ENCODE data around the gene PTK7. TPM values are rescaled to one million over a fixed set of nuclear protein-coding genes. Genes with fewer than 3 reads are reported as not detected.
A peak's percentile ranks its signal among the peaks of the same experiment; 100 is the strongest.

Gene PTK7
- total RNA-seq, 2 experiments from 2014 or later, result 3.3 to 3.9 TPM

- Mint-ChIP-seq H3K27me3 (no peaks in the 10 kb centered on the region), H3K9me3 (no peaks in the 10 kb centered on the region), H3K4me3 (no peak overlapping the region), H3K27ac (no peak overlapping the region), H3K4me1 (peaks cover under 1% of the 10 kb centered on the region), H3K36me3 (peaks cover 5% of the 10 kb centered on the region)
- DNase-seq, result no peak
Measured at GRCh38 chr6:43045371-43045930, 30.7 kb upstream of the PTK7 start.

DNA sequence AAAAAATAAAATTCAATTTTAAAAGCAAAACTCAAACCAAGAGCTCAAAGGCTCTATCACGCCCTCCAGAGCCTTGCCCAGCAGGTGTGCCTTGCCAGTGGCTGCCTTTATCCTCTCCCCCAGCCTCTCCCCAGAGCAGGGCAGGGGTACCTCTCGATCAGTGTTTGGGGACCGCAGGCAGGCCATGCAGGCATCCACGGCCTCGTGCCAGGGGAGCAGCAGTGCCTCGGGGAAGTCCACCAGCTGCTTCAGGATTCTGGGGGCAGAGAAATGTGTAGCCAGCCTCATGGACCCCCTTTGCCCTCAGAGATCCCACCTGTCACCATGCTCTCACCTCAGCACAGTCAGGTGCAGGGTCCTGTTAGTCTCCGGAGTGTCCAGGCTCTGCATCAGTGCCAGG is 28.1 kb upstream of the PTK7 start:
- peaks cover 4% of the 10 kb centered on the region for H3K36me3 Mint-ChIP-seq
- H3K4me3 Mint-ChIP-seq, result no peak overlapping the region
- H3K9me3 Mint-ChIP-seq, result no peaks in the 10 kb centered on the region
- no peak for DNase-seq
- H3K4me1 Mint-ChIP-seq, result peaks cover 20% of the 10 kb centered on the region
- H3K27ac Mint-ChIP-seq, result no peak overlapping the region
- H3K27me3 Mint-ChIP-seq, result no peaks in the 10 kb centered on the region

- no peaks in the 10 kb centered on the region for H3K27me3 Mint-ChIP-seq
- H3K4me3 Mint-ChIP-seq, result no peak overlapping the region
- H3K4me1 Mint-ChIP-seq, result peaks cover 28% of the 10 kb centered on the region
- no peaks in the 10 kb centered on the region for H3K9me3 Mint-ChIP-seq
- no peak for DNase-seq
- H3K36me3 Mint-ChIP-seq, result peaks cover 12% of the 10 kb centered on the region
- H3K27ac Mint-ChIP-seq, result no peak overlapping the region
Measured at GRCh38 chr6:43050981-43051380, 25.1 kb upstream of the PTK7 start.

DNA sequence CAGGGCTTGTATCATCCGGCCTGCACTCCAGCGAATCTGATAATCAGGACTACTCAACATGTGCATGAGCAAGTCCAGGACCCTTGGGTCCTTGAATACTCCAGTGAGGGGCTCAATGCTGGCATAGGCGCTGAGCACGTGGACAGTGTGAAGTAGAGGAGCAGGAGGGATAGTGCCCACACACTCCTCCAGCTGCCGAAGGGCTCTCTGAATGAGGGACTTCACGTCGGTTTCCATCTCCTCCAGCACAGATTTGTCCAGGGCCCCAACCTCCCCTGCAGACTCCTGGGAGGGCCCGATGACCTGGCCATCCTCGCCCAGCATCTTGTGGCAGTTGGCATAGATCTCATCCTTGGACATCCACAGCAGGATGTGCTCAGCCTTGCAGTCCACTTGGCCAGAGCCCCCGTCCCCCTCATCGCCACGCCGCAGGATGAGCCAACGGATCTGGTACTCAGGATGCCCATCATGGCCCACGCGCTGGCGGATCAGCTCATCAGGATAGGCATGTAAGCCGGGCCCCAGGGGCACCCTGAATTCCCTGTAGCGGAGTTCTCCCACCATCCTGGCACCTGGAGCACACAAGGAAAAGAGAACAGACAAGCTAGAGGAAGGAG is 23.8 kb upstream of the PTK7 start:
- DNase-seq, result no peak
- H3K27me3 Mint-ChIP-seq, result no peaks in the 10 kb centered on the region
- H3K9me3 Mint-ChIP-seq, result no peaks in the 10 kb centered on the region
- peak overlapping the region; percentile 98 for H3K4me3 Mint-ChIP-seq
- peaks cover 28% of the 10 kb centered on the region for H3K4me1 Mint-ChIP-seq
- H3K36me3 Mint-ChIP-seq, result peaks cover 15% of the 10 kb centered on the region
- peak overlapping the region; percentile 93 for H3K27ac Mint-ChIP-seq

DNA sequence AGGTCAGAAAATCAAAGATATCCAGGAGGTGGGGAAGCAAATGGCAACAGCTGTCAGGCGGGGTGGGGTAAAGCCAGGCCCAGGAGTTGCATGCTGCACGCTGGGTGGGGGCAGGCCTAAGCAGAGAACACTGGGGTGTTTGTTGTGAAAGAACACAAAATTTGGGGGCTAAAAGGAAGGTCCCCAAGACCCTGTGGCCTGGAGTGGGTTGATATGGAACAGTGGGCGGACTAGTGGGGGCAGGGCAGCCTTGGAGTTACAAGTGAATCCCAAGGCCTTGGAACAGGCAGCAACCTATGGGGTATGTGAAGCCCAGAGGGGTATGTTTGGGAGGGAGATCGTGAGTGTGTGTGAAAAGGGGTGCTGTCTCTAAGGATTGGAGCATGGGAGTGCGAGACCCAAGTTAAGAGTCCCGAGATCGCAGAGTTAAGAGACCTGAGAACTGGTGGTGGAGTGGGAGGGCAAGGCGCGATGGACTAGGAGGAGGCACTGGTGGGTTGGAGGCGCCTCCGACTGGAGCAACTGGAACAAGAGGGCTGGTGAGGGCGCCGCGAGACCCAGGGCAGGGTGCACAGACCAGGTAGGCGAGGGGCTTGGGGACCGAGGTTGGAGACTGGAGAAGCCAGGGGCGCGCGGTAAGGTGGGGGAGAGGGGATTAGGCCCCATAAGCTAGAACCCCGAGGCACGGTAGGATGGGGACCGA is 23.1 kb upstream of the PTK7 start:
- no peaks in the 10 kb centered on the region for H3K9me3 Mint-ChIP-seq
- H3K27me3 Mint-ChIP-seq, result no peaks in the 10 kb centered on the region
- DNase-seq, result no peak
- peak overlapping the region; percentile 93 for H3K27ac Mint-ChIP-seq
- peaks cover 15% of the 10 kb centered on the region for H3K36me3 Mint-ChIP-seq
- H3K4me1 Mint-ChIP-seq, result peaks cover 33% of the 10 kb centered on the region
- H3K4me3 Mint-ChIP-seq, result peak overlapping the region; percentile 98

DNA sequence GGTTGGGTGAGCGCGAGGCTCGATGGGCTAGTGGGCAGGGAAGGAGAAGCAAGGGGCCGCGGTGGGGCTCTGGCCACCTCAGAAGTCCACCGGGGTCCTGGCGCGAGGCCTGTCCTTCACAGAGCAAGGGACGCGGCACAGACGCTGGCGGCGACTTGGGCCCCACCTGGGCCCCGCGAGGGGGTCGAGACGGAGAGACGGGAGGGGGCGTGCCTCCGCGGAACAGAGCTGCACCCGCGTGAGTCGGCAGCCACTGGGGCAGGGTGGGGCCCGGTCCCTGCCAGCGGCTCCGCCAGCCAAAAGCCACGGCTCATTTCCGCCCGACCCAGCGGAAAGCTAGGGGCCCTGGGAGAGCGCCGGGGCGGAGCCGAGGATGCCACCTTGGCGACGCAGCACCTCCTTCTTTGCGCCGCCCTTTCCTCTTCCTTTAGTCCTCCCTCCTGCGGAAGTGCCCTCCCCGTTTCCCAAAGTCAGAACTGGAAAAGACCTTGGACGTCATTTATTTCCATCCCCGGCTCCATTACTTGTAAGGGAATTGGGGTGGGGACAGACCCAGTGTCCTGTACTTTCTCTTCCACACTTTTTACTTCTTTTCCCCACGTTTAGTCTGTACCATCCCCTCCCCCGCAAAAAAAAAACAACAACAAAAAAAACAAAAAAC is 22.4 kb upstream of the PTK7 start, which contains the start of gene CUL7:
CUL7 (minus strand) TSS at position 307 of the 661 bp plus-strand sequence. CDS start 1,063 bp downstream, outside the sequence.
- peaks cover 15% of the 10 kb centered on the region for H3K36me3 Mint-ChIP-seq
- H3K27me3 Mint-ChIP-seq, result no peaks in the 10 kb centered on the region
- H3K27ac Mint-ChIP-seq, result peak within 1 kb of the TSS; percentile 93
- peak within 1 kb of the TSS; percentile 98 for H3K4me3 Mint-ChIP-seq
- H3K9me3 Mint-ChIP-seq, result no peaks in the 10 kb centered on the region
- DNase-seq, result peak; percentile 93
- peaks cover 40% of the 10 kb centered on the region for H3K4me1 Mint-ChIP-seq

- Mint-ChIP-seq H3K4me3 (peak overlapping the region; percentile 98), H3K27ac (peak overlapping the region; percentile 93), H3K36me3 (peaks cover 15% of the 10 kb centered on the region), H3K27me3 (no peaks in the 10 kb centered on the region), H3K4me1 (peaks cover 40% of the 10 kb centered on the region), H3K9me3 (no peaks in the 10 kb centered on the region)
- DNase-seq, result no peak
Measured at GRCh38 chr6:43054206-43054943, 21.7 kb upstream of the PTK7 start.

GRCh38 chr6:43055966-43056365 is 20.1 kb upstream of the PTK7 start:
- H3K4me3 Mint-ChIP-seq, result no peak overlapping the region
- DNase-seq, result no peak
- peaks cover 11% of the 10 kb centered on the region for H3K36me3 Mint-ChIP-seq
- no peak overlapping the region for H3K27ac Mint-ChIP-seq
- peaks cover 47% of the 10 kb centered on the region for H3K4me1 Mint-ChIP-seq
- no peaks in the 10 kb centered on the region for H3K27me3 Mint-ChIP-seq
- H3K9me3 Mint-ChIP-seq, result no peaks in the 10 kb centered on the region

- DNase-seq, result no peak
- no peaks in the 10 kb centered on the region for H3K9me3 Mint-ChIP-seq
- H3K27me3 Mint-ChIP-seq, result no peaks in the 10 kb centered on the region
- peak overlapping the region; percentile 81 for H3K4me3 Mint-ChIP-seq
- H3K36me3 Mint-ChIP-seq, result peaks cover 8% of the 10 kb centered on the region
- H3K27ac Mint-ChIP-seq, result peak overlapping the region; percentile 92
- peaks cover 29% of the 10 kb centered on the region for H3K4me1 Mint-ChIP-seq
Measured at GRCh38 chr6:43058531-43058930, 17.6 kb upstream of the PTK7 start.

DNA sequence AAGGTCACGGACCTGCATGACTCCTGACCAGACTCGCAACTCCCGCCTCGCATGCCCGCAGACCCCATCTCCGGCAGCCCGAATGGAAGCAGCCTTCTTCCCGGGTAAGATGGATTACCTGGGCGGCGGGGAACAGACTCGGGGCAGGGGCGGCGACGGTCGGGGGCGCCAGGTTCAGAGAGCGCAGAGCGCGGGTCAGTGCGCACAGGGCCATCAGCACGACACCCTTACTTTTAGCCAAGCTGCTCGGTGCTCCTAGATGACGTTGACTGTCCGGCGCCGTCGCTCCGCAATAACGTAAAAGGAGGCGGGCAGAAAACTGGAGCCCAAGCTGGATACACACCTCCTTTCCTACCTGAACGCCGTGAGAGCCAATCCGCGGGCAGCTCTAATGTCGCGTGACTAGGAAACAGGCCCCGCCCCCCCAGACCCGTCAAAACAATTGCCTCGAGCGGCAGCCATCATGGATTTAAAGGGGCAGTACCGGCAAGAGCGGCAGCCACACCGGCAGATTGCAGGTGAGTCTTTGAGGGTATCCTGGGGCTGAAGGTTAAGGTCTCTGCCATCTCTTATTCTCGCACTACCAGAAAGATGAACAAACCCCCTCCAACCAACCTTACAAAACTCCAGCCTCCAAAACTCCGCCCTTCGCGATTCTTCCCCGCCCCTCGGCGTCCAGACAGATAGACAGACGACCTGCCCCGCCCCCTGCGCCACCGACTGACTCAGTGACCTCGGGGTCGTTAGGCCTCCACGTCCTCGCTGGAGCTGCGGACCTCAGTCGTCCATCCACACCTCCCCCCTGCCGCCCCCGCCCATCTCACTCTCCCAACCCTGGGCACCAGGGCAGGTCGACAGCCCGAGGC is 16.7 kb upstream of the PTK7 start, which contains the start of the genes KLC4 and MRPL2:
KLC4 (plus strand) TSS at position 464 of the 866 bp plus-strand sequence. CDS start 1,705 bp downstream, outside the sequence.
MRPL2 (minus strand) TSS at position 267 of the 866 bp plus-strand sequence; CDS start at position 214, 53 bp downstream.
- DNase-seq, result peak; percentile 93
- Mint-ChIP-seq H3K27me3 (no peaks in the 10 kb centered on the region), H3K27ac (peak within 1 kb of the TSS; percentile 92), H3K36me3 (peaks cover 3% of the 10 kb centered on the region), H3K4me3 (peak within 1 kb of the TSS; percentile 81), H3K9me3 (no peaks in the 10 kb centered on the region), H3K4me1 (peaks cover 23% of the 10 kb centered on the region)

- Mint-ChIP-seq H3K27ac (peak overlapping the region; percentile 92), H3K9me3 (no peaks in the 10 kb centered on the region), H3K4me1 (peaks cover 23% of the 10 kb centered on the region), H3K36me3 (peaks cover 3% of the 10 kb centered on the region), H3K4me3 (peak overlapping the region; percentile 81), H3K27me3 (no peaks in the 10 kb centered on the region)
- DNase-seq, result no peak
Measured at GRCh38 chr6:43060034-43060754, 15.9 kb upstream of the PTK7 start.

GRCh38 chr6:43060755-43061633 is 15.1 kb upstream of the PTK7 start:
- H3K27ac Mint-ChIP-seq, result no peak overlapping the region
- no peaks in the 10 kb centered on the region for H3K9me3 Mint-ChIP-seq
- H3K4me3 Mint-ChIP-seq, result peak overlapping the region; percentile 81
- H3K4me1 Mint-ChIP-seq, result peaks cover 23% of the 10 kb centered on the region
- no peaks in the 10 kb centered on the region for H3K27me3 Mint-ChIP-seq
- peaks cover 3% of the 10 kb centered on the region for H3K36me3 Mint-ChIP-seq
- DNase-seq, result no peak

All from activated naive CD8-positive, alpha-beta T cell treated with anti-CD3 and anti-CD28 coated beads for 36 hours (primary cell).